Right lobe of liver (tissue), 4 donors: ENCODE data around the gene CDAN1.

ENCODE experiments used
- POLR2A ChIP-seq: fragments of 450-650 bp; IDR thresholded peaks from one replicate; pipeline ENCODE4 v1.6.1; 2017; ENCODE audit warnings: antibody characterized with exemption, mild to moderate bottlenecking
- TF ChIP-seq, protein P1 (sequence below), 4 donors: fragments of 200-600 bp in 3 of 4; fragments of 450-650 bp in 1 of 4; IDR thresholded peaks; one replicate each; pipeline versions ENCODE4 v1.5.1 to v1.8.0; 2016 to 2022; ENCODE audit warnings: antibody characterized with exemption in 4 of 4, mild to moderate bottlenecking in 2 of 4
- donor health status: DM: no; HTN: no; CAD: no.
- donor health status: DM: no; HTN: no; CAD: no.
- donor health status: DM: no; HTN: yes; CAD: no.

DNA sequence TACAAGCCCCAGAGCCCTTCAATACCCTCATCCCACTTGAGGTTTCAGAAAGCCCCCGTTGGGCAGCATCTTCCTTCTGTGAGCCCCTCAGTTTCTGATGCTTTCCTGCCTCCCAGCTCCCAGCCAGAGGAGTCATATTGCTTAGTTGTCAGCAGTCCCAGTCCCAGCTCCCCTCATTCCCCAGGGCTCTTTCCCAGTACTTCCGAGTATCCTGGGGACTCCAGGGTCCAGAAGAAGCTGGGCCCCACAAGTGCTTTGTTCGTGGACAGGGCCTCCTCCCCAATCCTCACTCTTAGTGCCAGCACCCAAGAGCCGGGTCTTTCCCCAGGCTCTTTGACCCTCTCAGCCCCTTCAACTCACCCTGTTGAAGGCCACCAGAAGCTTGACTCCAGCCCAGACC, 43.9 kb downstream of the CDAN1 start:
- TF ChIP-seq, protein P1, sequence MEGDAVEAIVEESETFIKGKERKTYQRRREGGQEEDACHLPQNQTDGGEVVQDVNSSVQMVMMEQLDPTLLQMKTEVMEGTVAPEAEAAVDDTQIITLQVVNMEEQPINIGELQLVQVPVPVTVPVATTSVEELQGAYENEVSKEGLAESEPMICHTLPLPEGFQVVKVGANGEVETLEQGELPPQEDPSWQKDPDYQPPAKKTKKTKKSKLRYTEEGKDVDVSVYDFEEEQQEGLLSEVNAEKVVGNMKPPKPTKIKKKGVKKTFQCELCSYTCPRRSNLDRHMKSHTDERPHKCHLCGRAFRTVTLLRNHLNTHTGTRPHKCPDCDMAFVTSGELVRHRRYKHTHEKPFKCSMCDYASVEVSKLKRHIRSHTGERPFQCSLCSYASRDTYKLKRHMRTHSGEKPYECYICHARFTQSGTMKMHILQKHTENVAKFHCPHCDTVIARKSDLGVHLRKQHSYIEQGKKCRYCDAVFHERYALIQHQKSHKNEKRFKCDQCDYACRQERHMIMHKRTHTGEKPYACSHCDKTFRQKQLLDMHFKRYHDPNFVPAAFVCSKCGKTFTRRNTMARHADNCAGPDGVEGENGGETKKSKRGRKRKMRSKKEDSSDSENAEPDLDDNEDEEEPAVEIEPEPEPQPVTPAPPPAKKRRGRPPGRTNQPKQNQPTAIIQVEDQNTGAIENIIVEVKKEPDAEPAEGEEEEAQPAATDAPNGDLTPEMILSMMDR (IDR thresholded peaks at IDR 0.05): no peak
- TF ChIP-seq POLR2A: no peak
